Liver (tissue), 9 donors: Measurements from ENCODE around the gene FILIP1. TPM values are rescaled to one million over a fixed set of nuclear protein-coding genes. Genes with fewer than 3 reads are reported as not detected.

ENCODE experiments used
- DNase-seq: peaks from one replicate; pipeline ENCODE4 v3.0.0-alpha.2; 2017; ENCODE audit warnings: low spot score
- H3K27ac ChIP-seq, 2 donors: one replicate each; pipeline ENCODE4 v1.7.0; 2013; ENCODE audit warnings: inconsistent platforms in 2 of 2, low read length in 2 of 2, control low read depth in 1 of 2, low read depth in 1 of 2, mild to moderate bottlenecking in 1 of 2
- H3K27me3 ChIP-seq, 4 donors: one replicate each; pipeline versions ENCODE4 v1.6.1 to v1.7.0; 2013; ENCODE audit warnings: low read length in 3 of 4, inconsistent platforms in 1 of 4, mild to moderate bottlenecking in 1 of 4, moderate library complexity in 1 of 4; ENCODE audit not compliant: control insufficient read depth in 4 of 4, insufficient read depth in 4 of 4
- H3K36me3 ChIP-seq, 4 donors: one replicate each; pipeline versions ENCODE4 v1.6.1 to v1.7.0; 2013; ENCODE audit warnings: low read length in 3 of 4, mild to moderate bottlenecking in 3 of 4, low read depth in 1 of 4, moderate library complexity in 1 of 4; ENCODE audit not compliant: control insufficient read depth in 4 of 4, insufficient read depth in 3 of 4
- H3K4me1 ChIP-seq, 4 donors: one replicate each; pipeline versions ENCODE4 v1.6.1 to v1.7.0; 2013; ENCODE audit warnings: low read length in 3 of 4, mild to moderate bottlenecking in 3 of 4, moderate library complexity in 1 of 4; ENCODE audit not compliant: control insufficient read depth in 4 of 4, insufficient read depth in 4 of 4
- H3K4me3 ChIP-seq, 3 donors: one replicate each; pipeline versions ENCODE4 v1.6.1 to v1.7.0; 2013; ENCODE audit warnings: low read length in 3 of 3, control low read depth in 1 of 3, low read depth in 1 of 3, mild to moderate bottlenecking in 1 of 3
- H3K9ac ChIP-seq, 2 donors: one replicate each; pipeline ENCODE4 v1.7.0; 2013; ENCODE audit warnings: low read length in 2 of 2, mild to moderate bottlenecking in 2 of 2, moderate library complexity in 2 of 2, control low read depth in 1 of 2, low read depth in 1 of 2
- H3K9me3 ChIP-seq, 4 donors: one replicate each; pipeline versions ENCODE4 v1.6.1 to v1.7.0; 2013; ENCODE audit warnings: low read length in 3 of 4; ENCODE audit not compliant: control insufficient read depth in 4 of 4
- ATF3 ChIP-seq: IDR thresholded peaks from 2 replicates; pipeline ENCODE4 v1.6.1; 2016; ENCODE audit warnings: antibody characterized with exemption
- EGR1 ChIP-seq, 2 donors: IDR thresholded peaks; 2 replicates each; pipeline ENCODE4 v1.6.1; 2016 to 2018; ENCODE audit warnings: antibody characterized with exemption in 2 of 2, low read depth in 2 of 2
- FOXA1 ChIP-seq: IDR thresholded peaks from 2 replicates; pipeline ENCODE4 v1.6.1; 2016; ENCODE audit warnings: antibody characterized with exemption
- FOXA2 ChIP-seq: IDR thresholded peaks from 2 replicates; pipeline ENCODE4 v1.6.1; 2016; ENCODE audit warnings: antibody characterized with exemption
- GABPA ChIP-seq, 2 donors: IDR thresholded peaks in 1 of 2; conservative IDR thresholded peaks in 1 of 2; 2 replicates each; pipeline ENCODE4 v1.6.1; 2016; ENCODE audit warnings: antibody characterized with exemption in 2 of 2, mild to moderate bottlenecking in 1 of 2, moderate library complexity in 1 of 2
- HNF4A ChIP-seq, 2 donors: conservative IDR thresholded peaks; 2 replicates each; pipeline ENCODE4 v1.6.1; 2016; ENCODE audit warnings: antibody characterized with exemption in 2 of 2, mild to moderate bottlenecking in 2 of 2
- HNF4G ChIP-seq: IDR thresholded peaks from 2 replicates; pipeline ENCODE4 v1.6.1; 2016; ENCODE audit warnings: antibody characterized with exemption
- JUND ChIP-seq, 2 donors: IDR thresholded peaks; 2 replicates each; pipeline ENCODE4 v1.6.1; 2016; ENCODE audit warnings: antibody characterized with exemption in 2 of 2
- NR2F2 ChIP-seq: IDR thresholded peaks from 2 replicates; pipeline ENCODE4 v1.6.1; 2016; ENCODE audit warnings: antibody characterized with exemption
- RAD21 ChIP-seq, 2 donors: IDR thresholded peaks; 2 replicates each; pipeline ENCODE4 v1.6.1; 2016; ENCODE audit warnings: antibody characterized with exemption in 2 of 2, mild to moderate bottlenecking in 2 of 2
- REST ChIP-seq: IDR thresholded peaks from 2 replicates; pipeline ENCODE4 v1.6.1; 2016; ENCODE audit warnings: antibody characterized with exemption, mild to moderate bottlenecking
- RXRA ChIP-seq, 2 donors: IDR thresholded peaks; 2 replicates each; pipeline ENCODE4 v1.6.1; 2017 to 2018; ENCODE audit warnings: antibody characterized with exemption in 2 of 2, mild to moderate bottlenecking in 1 of 2
- SP1 ChIP-seq: IDR thresholded peaks from 2 replicates; pipeline ENCODE4 v1.6.1; 2018; ENCODE audit warnings: antibody characterized with exemption, mild to moderate bottlenecking
- TAF1 ChIP-seq: conservative IDR thresholded peaks from 2 replicates; pipeline ENCODE4 v1.6.1; 2016; ENCODE audit warnings: antibody characterized with exemption, mild to moderate bottlenecking
- YY1 ChIP-seq: IDR thresholded peaks from 2 replicates; pipeline ENCODE4 v1.6.1; 2016; ENCODE audit warnings: antibody characterized with exemption, mild to moderate bottlenecking
- WGBS: extraction: QIAGEN DNeasy Blood & Tissue Kit; methylation state at CpG from one replicate; pipeline ENCODE4 v1.1.7; 2013; 5-methylcytosine and 5-hydroxymethylcytosine counted together
- polyA plus RNA-seq, 2 donors: library from polyadenylated mRNA; stranded (reverse) in 1 of 2; unstranded in 1 of 2; fragments of 200-250 nt in 1 of 2; fragments of >200 nt in 1 of 2; fragmentation: Nextera tagmentation in 1 of 2; extraction: Ambion mirVana in 1 of 2; gene quantifications; one replicate each; pipeline versions ENCODE4 v1.2.1 to v1.2.3, GENCODE V29; 2013 to 2015
- total RNA-seq, 2 donors: library from RNA; depleted of rRNA; stranded (reverse); fragments of >200 nt; gene quantifications; one replicate each; pipeline ENCODE4 v1.2.3, GENCODE V29; 2014
- TF ChIP-seq, protein P1 (sequence below): fragments of 150-350 bp; IDR thresholded peaks from 2 replicates; pipeline ENCODE4 v1.5.1; 2017; ENCODE audit warnings: improper control_type of control experiment, low read depth, low read length; ENCODE audit not compliant: missing input control
- TF ChIP-seq, protein P2 (sequence below): IDR thresholded peaks from 2 replicates; pipeline ENCODE4 v1.6.1; 2016; ENCODE audit warnings: antibody characterized with exemption
- TF ChIP-seq, protein P3 (sequence below): IDR thresholded peaks from 2 replicates; pipeline ENCODE4 v1.6.1; 2016; ENCODE audit warnings: antibody characterized with exemption
- donor health status: healthy.
- donor health status: healthy.
- donor health status: healthy.
- donor health status: healthy.
- donor health status: healthy.

Gene FILIP1
- total and polyA plus RNA-seq, 4 donors: 0.70 to 2.8 (median 1.1) TPM

DNA sequence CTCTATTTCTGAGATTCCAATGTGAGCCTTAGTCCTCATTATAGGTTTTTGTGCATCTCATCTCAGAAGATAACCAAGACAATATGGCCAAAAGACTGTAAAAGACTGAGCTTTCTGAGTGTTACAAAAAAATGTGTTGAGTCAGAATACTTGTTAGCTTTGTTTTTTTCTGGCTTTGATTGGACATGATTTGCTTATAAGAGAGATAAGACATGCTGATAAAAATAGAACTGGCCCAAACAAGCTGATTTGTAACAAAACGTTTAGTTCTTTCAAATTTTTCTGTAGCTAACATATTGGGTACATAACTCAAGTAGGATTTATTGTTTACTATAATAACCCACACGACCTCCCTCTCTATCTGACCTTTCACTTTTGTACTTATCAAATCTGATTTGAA, 32.9 kb downstream of the FILIP1 start:
- Histone ChIP-seq H3K4me1 (no peaks in the 10 kb centered on the region), H3K9me3 (no peaks in the 10 kb centered on the region), H3K4me3 (no peak overlapping the region), H3K9ac (no peak overlapping the region), H3K36me3 (no peaks in the 10 kb centered on the region), H3K27ac (no peak overlapping the region), H3K27me3 (no peaks in the 10 kb centered on the region)
- WGBS: 28% methylated on average over 2 of the region's 2 CpGs
- no peak for DNase-seq
- TF ChIP-seq YY1: no peak
- TF ChIP-seq GABPA (IDR thresholded peaks at IDR 0.05 in 1 of 2, conservative IDR thresholded peaks at IDR 0.05 in 1 of 2): no peak
- TF ChIP-seq, protein P1, sequence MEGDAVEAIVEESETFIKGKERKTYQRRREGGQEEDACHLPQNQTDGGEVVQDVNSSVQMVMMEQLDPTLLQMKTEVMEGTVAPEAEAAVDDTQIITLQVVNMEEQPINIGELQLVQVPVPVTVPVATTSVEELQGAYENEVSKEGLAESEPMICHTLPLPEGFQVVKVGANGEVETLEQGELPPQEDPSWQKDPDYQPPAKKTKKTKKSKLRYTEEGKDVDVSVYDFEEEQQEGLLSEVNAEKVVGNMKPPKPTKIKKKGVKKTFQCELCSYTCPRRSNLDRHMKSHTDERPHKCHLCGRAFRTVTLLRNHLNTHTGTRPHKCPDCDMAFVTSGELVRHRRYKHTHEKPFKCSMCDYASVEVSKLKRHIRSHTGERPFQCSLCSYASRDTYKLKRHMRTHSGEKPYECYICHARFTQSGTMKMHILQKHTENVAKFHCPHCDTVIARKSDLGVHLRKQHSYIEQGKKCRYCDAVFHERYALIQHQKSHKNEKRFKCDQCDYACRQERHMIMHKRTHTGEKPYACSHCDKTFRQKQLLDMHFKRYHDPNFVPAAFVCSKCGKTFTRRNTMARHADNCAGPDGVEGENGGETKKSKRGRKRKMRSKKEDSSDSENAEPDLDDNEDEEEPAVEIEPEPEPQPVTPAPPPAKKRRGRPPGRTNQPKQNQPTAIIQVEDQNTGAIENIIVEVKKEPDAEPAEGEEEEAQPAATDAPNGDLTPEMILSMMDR: no peak
- TF ChIP-seq RAD21 (IDR thresholded peaks at IDR 0.05): no peak
- no peak for TF ChIP-seq JUND (IDR thresholded peaks at IDR 0.05)
- no peak for TF ChIP-seq TAF1
- no peak for TF ChIP-seq SP1

- H3K4me3 ChIP-seq: no peak overlapping the region
- no peak overlapping the region for H3K27ac ChIP-seq
- no peaks in the 10 kb centered on the region for H3K27me3 ChIP-seq
- WGBS: 65% methylated on average over 4 of the region's 4 CpGs
- no peaks in the 10 kb centered on the region for H3K36me3 ChIP-seq
- H3K4me1 ChIP-seq: no peaks in the 10 kb centered on the region
- TF ChIP-seq TAF1: no peak
- no peak for TF ChIP-seq NR2F2
- TF ChIP-seq, protein P2, sequence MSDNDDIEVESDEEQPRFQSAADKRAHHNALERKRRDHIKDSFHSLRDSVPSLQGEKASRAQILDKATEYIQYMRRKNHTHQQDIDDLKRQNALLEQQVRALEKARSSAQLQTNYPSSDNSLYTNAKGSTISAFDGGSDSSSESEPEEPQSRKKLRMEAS: no peak
- TF ChIP-seq ATF3: no peak
- TF ChIP-seq JUND (IDR thresholded peaks at IDR 0.05): no peak
- TF ChIP-seq RAD21 (IDR thresholded peaks at IDR 0.05): no peak
- TF ChIP-seq SP1: no peak
- TF ChIP-seq, protein P1: no peak
- no peak for TF ChIP-seq HNF4A (conservative IDR thresholded peaks at IDR 0.05)
- no peak for TF ChIP-seq RXRA (IDR thresholded peaks at IDR 0.05)
- TF ChIP-seq FOXA1: no peak
- no peak for TF ChIP-seq GABPA (IDR thresholded peaks at IDR 0.05 in 1 of 2, conservative IDR thresholded peaks at IDR 0.05 in 1 of 2)
- TF ChIP-seq, protein P3, sequence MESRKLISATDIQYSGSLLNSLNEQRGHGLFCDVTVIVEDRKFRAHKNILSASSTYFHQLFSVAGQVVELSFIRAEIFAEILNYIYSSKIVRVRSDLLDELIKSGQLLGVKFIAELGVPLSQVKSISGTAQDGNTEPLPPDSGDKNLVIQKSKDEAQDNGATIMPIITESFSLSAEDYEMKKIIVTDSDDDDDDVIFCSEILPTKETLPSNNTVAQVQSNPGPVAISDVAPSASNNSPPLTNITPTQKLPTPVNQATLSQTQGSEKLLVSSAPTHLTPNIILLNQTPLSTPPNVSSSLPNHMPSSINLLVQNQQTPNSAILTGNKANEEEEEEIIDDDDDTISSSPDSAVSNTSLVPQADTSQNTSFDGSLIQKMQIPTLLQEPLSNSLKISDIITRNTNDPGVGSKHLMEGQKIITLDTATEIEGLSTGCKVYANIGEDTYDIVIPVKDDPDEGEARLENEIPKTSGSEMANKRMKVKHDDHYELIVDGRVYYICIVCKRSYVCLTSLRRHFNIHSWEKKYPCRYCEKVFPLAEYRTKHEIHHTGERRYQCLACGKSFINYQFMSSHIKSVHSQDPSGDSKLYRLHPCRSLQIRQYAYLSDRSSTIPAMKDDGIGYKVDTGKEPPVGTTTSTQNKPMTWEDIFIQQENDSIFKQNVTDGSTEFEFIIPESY: no peak
- TF ChIP-seq HNF4G: no peak
- TF ChIP-seq REST: no peak
- no peak for TF ChIP-seq EGR1 (IDR thresholded peaks at IDR 0.05; ENCODE audit: low read depth in 2 of 2)
- no peak for TF ChIP-seq YY1
- no peak for TF ChIP-seq FOXA2
- no peak for DNase-seq
- H3K9ac ChIP-seq: no peak overlapping the region
- no peaks in the 10 kb centered on the region for H3K9me3 ChIP-seq
These were observed 34.7 kb downstream of the FILIP1 start for GRCh38 chr6:75458895-75459294.
